ENCODE results near the gene PLXNA2. TPM values are rescaled to one million over a fixed set of nuclear protein-coding genes. Genes with fewer than 3 reads are reported as not detected.

PLXNA2 gene
- total RNA-seq, 1 experiment from 2014 or later: 69.7 TPM

DNA sequence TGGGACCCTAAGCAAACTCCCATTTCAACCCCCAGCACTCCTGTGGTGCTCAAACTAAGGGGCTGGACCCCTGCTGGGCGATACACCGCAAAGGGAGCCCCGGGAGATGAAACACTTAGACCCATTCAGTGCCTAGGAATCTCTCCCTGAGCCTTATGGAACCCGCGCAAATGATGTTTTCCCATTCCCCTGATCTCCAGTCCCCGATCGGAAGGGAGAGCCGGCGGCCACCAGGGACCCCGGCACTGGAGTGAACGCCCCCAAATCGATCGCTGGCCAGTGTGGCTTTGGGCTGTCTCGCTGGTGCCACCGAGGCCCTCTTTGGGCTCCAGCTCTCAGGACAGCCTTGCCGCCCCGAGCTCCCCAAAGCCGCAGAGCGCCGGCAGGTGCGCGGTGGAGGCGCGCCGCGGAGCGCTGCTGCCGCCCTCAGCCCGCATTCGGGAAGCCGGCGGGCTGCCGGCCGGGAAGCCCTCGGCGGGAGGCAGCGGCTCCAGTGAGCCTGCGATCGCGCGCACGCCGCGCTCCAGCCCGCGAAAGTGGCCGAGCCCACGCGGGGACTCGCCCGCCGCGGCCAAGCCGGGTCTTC is 1.1 kb downstream of the PLXNA2 start:
- BruUV-seq (replicated peaks): no TSS peak
- Mint-ChIP-seq H3K4me3 (ENCODE audit: unreplicated experiment) (peak overlapping the region; percentile 94), H3K4me1 (ENCODE audit: insufficient read depth, unreplicated experiment) (peaks cover 39% of the 10 kb centered on the region), H3K27me3 (ENCODE audit: insufficient read depth, unreplicated experiment) (no peaks in the 10 kb centered on the region), H3K9me3 (ENCODE audit: unreplicated experiment) (no peaks in the 10 kb centered on the region), H3K36me3 (ENCODE audit: insufficient read depth, unreplicated experiment) (no peaks in the 10 kb centered on the region), H3K27ac (ENCODE audit: low read depth, unreplicated experiment) (peak overlapping the region; percentile 58)
- ChIA-PET CTCF (interaction anchor here (0.6 to 19.5 kb wide), 25 partner anchors 8 to 1112 kb away, joined by 3 to 1037 read pairs (median 10); no protein-coding TSS in a partner anchor), POLR2A (interaction anchor here (0.6 to 14.6 kb wide), 29 partner anchors 9 to 1193 kb away, joined by 3 to 186 read pairs (median 8); no protein-coding TSS in a partner anchor)
- TF ChIP-seq, protein P1, sequence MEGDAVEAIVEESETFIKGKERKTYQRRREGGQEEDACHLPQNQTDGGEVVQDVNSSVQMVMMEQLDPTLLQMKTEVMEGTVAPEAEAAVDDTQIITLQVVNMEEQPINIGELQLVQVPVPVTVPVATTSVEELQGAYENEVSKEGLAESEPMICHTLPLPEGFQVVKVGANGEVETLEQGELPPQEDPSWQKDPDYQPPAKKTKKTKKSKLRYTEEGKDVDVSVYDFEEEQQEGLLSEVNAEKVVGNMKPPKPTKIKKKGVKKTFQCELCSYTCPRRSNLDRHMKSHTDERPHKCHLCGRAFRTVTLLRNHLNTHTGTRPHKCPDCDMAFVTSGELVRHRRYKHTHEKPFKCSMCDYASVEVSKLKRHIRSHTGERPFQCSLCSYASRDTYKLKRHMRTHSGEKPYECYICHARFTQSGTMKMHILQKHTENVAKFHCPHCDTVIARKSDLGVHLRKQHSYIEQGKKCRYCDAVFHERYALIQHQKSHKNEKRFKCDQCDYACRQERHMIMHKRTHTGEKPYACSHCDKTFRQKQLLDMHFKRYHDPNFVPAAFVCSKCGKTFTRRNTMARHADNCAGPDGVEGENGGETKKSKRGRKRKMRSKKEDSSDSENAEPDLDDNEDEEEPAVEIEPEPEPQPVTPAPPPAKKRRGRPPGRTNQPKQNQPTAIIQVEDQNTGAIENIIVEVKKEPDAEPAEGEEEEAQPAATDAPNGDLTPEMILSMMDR (IDR thresholded peaks at IDR 0.05; ENCODE audit: unreplicated experiment): peak; percentile 32
- DNase-seq (ENCODE audit: unreplicated experiment): peak; percentile 65
- intact Hi-C loops (cut with micrococcal nuclease): no loop called here

DNA sequence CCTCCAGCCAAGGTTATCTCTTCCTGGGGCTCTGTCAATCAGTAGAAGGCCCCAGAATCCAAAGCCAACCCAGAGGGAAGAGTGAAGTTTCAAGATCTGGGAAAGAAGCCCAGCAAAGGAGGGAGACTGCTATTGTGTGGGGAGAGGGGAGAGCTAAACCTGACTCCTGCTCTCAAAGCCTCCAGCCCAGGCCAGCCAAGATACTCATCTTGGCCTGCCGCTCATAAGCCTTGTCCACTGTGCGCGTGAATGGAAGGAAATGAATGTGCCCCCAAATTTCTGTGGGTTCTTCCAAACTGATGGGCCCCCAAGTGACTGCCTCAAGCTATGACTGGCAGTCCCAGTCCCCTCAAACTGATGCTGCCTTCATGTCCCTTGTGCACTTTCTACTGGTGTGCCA is 2.0 kb downstream of the PLXNA2 start:
- DNase-seq (ENCODE audit: unreplicated experiment): no peak
- intact Hi-C loops (cut with micrococcal nuclease): no loop called here
- TF ChIP-seq, protein P1 (IDR thresholded peaks at IDR 0.05; ENCODE audit: unreplicated experiment): no peak
- CTCF ChIA-PET: interaction anchor here (0.6 to 19.5 kb wide), 23 partner anchors 8 to 1018 kb away, joined by 3 to 1037 read pairs (median 5); no protein-coding TSS in a partner anchor
- Mint-ChIP-seq H3K4me1 (ENCODE audit: insufficient read depth, unreplicated experiment) (peaks cover 48% of the 10 kb centered on the region), H3K9me3 (ENCODE audit: unreplicated experiment) (no peaks in the 10 kb centered on the region), H3K27me3 (ENCODE audit: insufficient read depth, unreplicated experiment) (no peaks in the 10 kb centered on the region), H3K36me3 (ENCODE audit: insufficient read depth, unreplicated experiment) (no peaks in the 10 kb centered on the region), H3K4me3 (ENCODE audit: unreplicated experiment) (peak overlapping the region; percentile 94), H3K27ac (ENCODE audit: low read depth, unreplicated experiment) (peak overlapping the region; percentile 58)
- POLR2A ChIA-PET: interaction anchor here (0.7 to 14.6 kb wide), 17 partner anchors 12 to 337 kb away, joined by 3 to 186 read pairs (median 8); no protein-coding TSS in a partner anchor
- BruUV-seq (replicated peaks): TSS peak; percentile 17

DNA sequence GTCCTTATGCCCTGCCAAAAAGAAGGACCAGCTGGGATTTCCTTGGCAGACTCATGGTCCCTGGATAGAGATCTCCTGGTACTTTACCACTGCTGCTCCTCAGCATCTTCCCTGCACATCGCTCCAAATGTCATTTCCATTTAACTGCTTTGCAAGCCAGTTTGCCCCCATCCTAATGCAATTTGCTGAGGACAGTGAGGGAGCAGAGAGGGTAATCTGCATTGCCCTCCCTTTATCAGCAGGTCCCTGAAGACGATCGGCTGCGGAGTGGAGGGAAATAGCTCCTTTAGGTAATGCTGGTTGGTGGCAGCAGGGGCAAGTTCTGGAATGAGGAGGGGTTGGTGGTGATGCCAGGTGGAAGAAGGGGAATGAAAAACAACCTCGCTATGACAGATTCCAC is 2.7 kb downstream of the PLXNA2 start:
- ChIA-PET POLR2A (interaction anchor here (0.7 to 14.6 kb wide), 14 partner anchors 11 to 336 kb away, joined by 3 to 186 read pairs (median 16); no protein-coding TSS in a partner anchor), CTCF (interaction anchor here (0.6 to 19.5 kb wide), 23 partner anchors 7 to 1136 kb away, joined by 3 to 1037 read pairs (median 11); no protein-coding TSS in a partner anchor)
- no peak for DNase-seq (ENCODE audit: unreplicated experiment)
- no peaks in the 10 kb centered on the region for H3K9me3 Mint-ChIP-seq (ENCODE audit: unreplicated experiment)
- no peaks in the 10 kb centered on the region for H3K36me3 Mint-ChIP-seq (ENCODE audit: insufficient read depth, unreplicated experiment)
- BruUV-seq (replicated peaks): no TSS peak
- peaks cover 54% of the 10 kb centered on the region for H3K4me1 Mint-ChIP-seq (ENCODE audit: insufficient read depth, unreplicated experiment)
- peak overlapping the region; percentile 94 for H3K4me3 Mint-ChIP-seq (ENCODE audit: unreplicated experiment)
- no peaks in the 10 kb centered on the region for H3K27me3 Mint-ChIP-seq (ENCODE audit: insufficient read depth, unreplicated experiment)
- intact Hi-C loops (cut with micrococcal nuclease): no loop called here
- H3K27ac Mint-ChIP-seq (ENCODE audit: low read depth, unreplicated experiment): no peak overlapping the region
- TF ChIP-seq, protein P1 (IDR thresholded peaks at IDR 0.05; ENCODE audit: unreplicated experiment): no peak

DNA sequence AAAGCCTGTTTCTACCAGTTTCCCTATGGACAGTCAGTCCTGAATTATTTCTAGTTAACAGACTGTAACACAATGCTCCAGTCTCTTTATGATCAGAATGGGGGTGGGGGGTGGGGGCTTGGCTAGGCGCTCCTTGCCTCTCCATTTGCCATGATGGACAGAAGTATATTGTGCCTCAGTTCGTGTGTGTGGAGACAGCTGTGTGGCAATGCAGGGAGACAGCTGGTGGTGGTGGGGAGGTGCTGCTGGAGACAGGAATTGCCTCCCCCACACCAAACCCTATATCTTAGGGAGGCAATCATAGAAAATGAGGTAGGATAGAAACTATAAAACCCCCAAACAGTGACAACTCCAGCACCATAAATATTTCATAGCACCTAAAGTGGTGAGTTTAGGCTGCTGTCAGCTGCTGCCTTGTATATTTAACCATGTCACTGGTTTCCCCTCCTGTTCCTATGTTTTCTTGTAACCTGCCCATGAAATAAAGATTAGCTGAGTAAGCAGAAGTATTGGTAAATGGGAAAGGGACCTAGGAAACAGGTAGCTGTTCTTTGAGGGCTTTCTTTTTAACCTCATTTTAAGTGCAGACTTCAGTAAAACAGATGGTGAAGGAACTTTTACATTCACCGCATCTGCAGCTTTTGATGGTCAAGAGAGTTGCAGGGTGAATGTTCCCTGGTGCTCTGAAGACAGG is 3.4 kb downstream of the PLXNA2 start:
- Mint-ChIP-seq H3K4me3 (ENCODE audit: unreplicated experiment) (no peak overlapping the region), H3K4me1 (ENCODE audit: insufficient read depth, unreplicated experiment) (peaks cover 61% of the 10 kb centered on the region), H3K27ac (ENCODE audit: low read depth, unreplicated experiment) (no peak overlapping the region), H3K36me3 (ENCODE audit: insufficient read depth, unreplicated experiment) (no peaks in the 10 kb centered on the region), H3K27me3 (ENCODE audit: insufficient read depth, unreplicated experiment) (no peaks in the 10 kb centered on the region), H3K9me3 (ENCODE audit: unreplicated experiment) (no peaks in the 10 kb centered on the region)
- CTCF ChIA-PET: interaction anchor here (0.6 to 19.5 kb wide), 30 partner anchors 6 to 1136 kb away, joined by 3 to 1037 read pairs (median 8); no protein-coding TSS in a partner anchor
- TF ChIP-seq, protein P1 (IDR thresholded peaks at IDR 0.05; ENCODE audit: unreplicated experiment): no peak
- intact Hi-C loops (cut with micrococcal nuclease): no loop called here
- POLR2A ChIA-PET: interaction anchor here (0.7 to 14.6 kb wide), 14 partner anchors 11 to 735 kb away, joined by 3 to 186 read pairs (median 10); no protein-coding TSS in a partner anchor
- BruUV-seq (replicated peaks): no TSS peak
- DNase-seq (ENCODE audit: unreplicated experiment): no peak
